Right lobe of liver (tissue), 4 donors: Measurements from ENCODE around the gene FADS2.

Experiments used
- CTCF ChIP-seq, 4 donors: fragments of 200-600 bp in 3 of 4; fragments of 450-650 bp in 1 of 4; IDR thresholded peaks; one replicate each; pipeline versions ENCODE4 v1.5.1 to v1.8.0; 2016 to 2022; ENCODE audit warnings: antibody characterized with exemption in 4 of 4, mild to moderate bottlenecking in 2 of 4
- POLR2A ChIP-seq: fragments of 450-650 bp; IDR thresholded peaks from one replicate; pipeline ENCODE4 v1.6.1; 2017; ENCODE audit warnings: antibody characterized with exemption, mild to moderate bottlenecking
- donor health status: DM: no; HTN: no; CAD: no.
- donor health status: DM: no; HTN: no; CAD: no.
- donor health status: DM: no; HTN: yes; CAD: no.

GRCh38 chr11:61854966-61855714 lies 27.0 kb downstream of the FADS2 start:
- TF ChIP-seq POLR2A (no peak), CTCF (IDR thresholded peaks at IDR 0.05) (no peak)
